ENCODE results near the gene PARP9. TPM values are rescaled to one million over a fixed set of nuclear protein-coding genes. Genes with fewer than 3 reads are reported as not detected.

PARP9 gene
- total RNA-seq, 2 experiments from 2014 or later = 39.9 to 46.0 TPM

DNA sequence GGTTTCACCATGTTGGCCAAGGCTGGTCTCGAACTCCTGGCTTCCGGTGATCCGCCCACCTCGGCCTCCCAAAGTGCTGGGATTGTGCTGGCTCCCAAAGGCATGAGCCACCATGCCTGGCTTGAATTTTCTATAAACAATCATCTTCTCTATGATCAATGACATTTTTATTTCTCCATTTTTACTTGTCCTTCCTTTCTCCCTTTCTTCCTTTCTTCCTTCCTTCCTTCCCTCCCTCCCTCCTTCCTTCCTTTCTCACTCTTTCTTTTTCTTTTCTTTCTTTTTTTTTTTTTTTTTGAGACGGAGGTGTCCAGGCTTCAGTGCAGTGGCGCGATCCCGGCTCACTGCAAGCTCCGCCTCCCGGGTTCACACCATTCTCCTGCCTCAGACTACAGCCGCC is 40.8 kb downstream of the PARP9 start:
- ChIA-PET POLR2A (no interaction called here), CTCF (interaction anchor here (1.2 kb wide), 1 partner anchor 14 kb away, joined by 4 read pairs; no protein-coding TSS in a partner anchor)
- ATAC-seq (no peak), DNase-seq (no peak)
- Mint-ChIP-seq H3K36me3 (ENCODE audit: low read depth) (peaks cover 2% of the 10 kb centered on the region), H3K4me3 (no peak overlapping the region), H3K4me1 (peaks cover 6% of the 10 kb centered on the region), H3K27ac (no peak overlapping the region), H3K27me3 (no peaks in the 10 kb centered on the region), H3K9me3 (ENCODE audit: low read depth) (no peaks in the 10 kb centered on the region)
- intact Hi-C loops (cut with DNase I, micrococcal nuclease) = no loop called here

DNA sequence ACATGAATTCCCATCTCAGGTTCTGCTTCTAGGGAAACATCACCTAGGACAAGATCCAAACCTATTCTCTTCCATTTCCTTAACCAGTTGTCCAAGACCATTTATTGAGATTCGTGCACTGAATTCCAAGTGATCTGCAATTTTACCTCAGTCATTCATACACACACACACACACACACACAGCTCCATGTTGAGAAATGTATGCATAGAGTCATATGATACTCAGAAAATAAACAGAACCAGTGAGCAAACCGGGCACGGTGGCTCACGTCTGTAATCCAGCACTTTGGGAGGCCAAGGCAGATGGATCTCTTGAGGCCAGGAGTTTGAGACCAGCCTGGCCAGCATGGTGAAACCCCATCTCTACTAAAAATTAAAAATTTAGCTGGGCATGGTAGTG is 43.2 kb downstream of the PARP9 start:
- DNase-seq = no peak

DNA sequence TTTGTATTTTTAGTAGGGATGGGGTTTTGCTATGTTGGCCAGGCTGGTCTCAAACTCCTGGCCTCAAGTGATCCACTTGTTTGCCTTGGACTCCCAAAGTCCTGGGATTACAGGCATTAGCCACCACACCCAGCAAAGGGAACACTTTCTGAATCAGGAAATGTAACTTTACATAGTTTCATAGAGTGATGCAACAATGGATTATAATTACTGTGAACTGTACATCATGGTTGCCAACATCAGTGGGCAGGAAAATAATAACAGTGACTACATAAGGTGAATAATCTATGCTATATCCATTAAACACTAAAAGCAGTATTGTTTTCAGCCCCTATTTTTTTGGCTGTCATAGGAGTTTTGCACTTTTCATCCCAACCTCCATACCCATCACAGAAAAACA is 44.4 kb downstream of the PARP9 start:
- H3K27ac Mint-ChIP-seq = no peak overlapping the region
- H3K27me3 Mint-ChIP-seq = no peaks in the 10 kb centered on the region
- no peak overlapping the region for H3K4me3 Mint-ChIP-seq
- POLR2A ChIA-PET = no interaction called here
- peaks cover 9% of the 10 kb centered on the region for H3K4me1 Mint-ChIP-seq
- DNase-seq = no peak
- CTCF ChIA-PET = interaction anchor here (1.8 kb wide), 1 partner anchor 12 kb away, joined by 7 read pairs; no protein-coding TSS in a partner anchor
- intact Hi-C loops (cut with DNase I, micrococcal nuclease) = loop anchor here in 1 of 2 experiments (5.0 kb wide), 1 partner anchor 857 kb away; the partner anchor contains the start of gene HCLS1
- H3K36me3 Mint-ChIP-seq (ENCODE audit: low read depth) = no peaks in the 10 kb centered on the region
- no peaks in the 10 kb centered on the region for H3K9me3 Mint-ChIP-seq (ENCODE audit: low read depth)
- ATAC-seq = no peak

More for the DNA sequence above, 43.2 kb downstream of the PARP9 start:
- Mint-ChIP-seq H3K4me1 (peaks cover 6% of the 10 kb centered on the region), H3K4me3 (no peak overlapping the region), H3K9me3 (ENCODE audit: low read depth) (no peaks in the 10 kb centered on the region), H3K27ac (no peak overlapping the region), H3K36me3 (ENCODE audit: low read depth) (no peaks in the 10 kb centered on the region), H3K27me3 (no peaks in the 10 kb centered on the region)
- ChIA-PET POLR2A (no interaction called here), CTCF (no interaction called here)
- no peak for ATAC-seq
- intact Hi-C loops (cut with DNase I, micrococcal nuclease) = no loop called here

DNA sequence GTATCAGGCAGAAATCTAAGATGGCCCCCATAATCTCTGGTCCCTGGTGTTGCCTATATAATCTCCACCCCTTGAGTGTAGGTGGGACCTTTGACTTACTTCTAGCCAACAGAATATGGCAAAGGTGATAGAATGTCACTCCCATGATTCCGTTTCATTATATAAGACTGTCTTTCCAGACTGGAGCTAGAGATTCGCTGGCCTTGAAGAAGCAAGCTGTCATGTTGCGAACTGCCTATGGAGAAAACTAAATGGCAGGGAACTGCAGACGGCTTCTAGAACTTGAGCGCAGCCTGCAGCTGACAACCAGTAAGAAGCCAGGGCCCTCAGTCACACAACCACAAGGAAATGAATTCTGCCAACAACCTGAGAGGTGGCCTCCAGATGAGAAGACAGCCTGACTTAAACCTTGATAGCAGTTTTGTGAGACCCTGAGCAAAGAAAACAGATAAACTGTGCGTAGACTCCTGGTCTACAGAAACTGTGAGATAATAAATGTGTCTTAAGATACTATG is 47.2 kb downstream of the PARP9 start:
- H3K36me3 Mint-ChIP-seq (ENCODE audit: low read depth) = no peaks in the 10 kb centered on the region
- ATAC-seq (no peak), DNase-seq (no peak)
- CTCF ChIA-PET = interaction anchor here (1.4 kb wide), 1 partner anchor 59 kb away, joined by 3 read pairs; no protein-coding TSS in a partner anchor
- H3K4me1 Mint-ChIP-seq = peaks cover 25% of the 10 kb centered on the region
- H3K4me3 Mint-ChIP-seq = no peak overlapping the region
- H3K27me3 Mint-ChIP-seq = no peaks in the 10 kb centered on the region
- POLR2A ChIA-PET = interaction anchor here (0.6 kb wide), 1 partner anchor 101 kb away, joined by 3 read pairs; the partner anchor contains the start of gene WDR5B
- H3K9me3 Mint-ChIP-seq (ENCODE audit: low read depth) = no peaks in the 10 kb centered on the region
- H3K27ac Mint-ChIP-seq = no peak overlapping the region
- intact Hi-C loops (cut with DNase I, micrococcal nuclease) = loop anchor here in 1 of 2 experiments (5.0 kb wide), 1 partner anchor 855 kb away; the partner anchor contains the start of gene HCLS1

DNA sequence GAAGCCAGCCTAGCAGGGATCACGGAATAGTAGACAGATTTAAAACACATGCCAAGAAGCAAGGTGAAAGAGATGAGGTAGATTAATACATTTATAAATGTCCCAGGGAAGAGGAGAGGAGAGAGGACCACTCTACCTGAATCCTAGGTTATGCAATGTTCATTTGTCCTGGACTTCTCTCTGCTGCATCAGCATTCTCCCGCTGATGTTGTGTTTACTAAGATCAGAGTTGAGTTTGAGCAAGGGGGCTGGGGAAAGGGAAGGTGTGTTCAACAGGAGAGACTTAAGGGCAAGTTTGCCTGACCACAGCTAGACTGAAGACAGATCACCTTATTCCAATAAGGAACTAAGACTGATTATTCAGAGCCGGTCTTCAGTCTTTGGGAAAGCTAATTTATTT is 48.2 kb downstream of the PARP9 start:
- intact Hi-C loops (cut with DNase I, micrococcal nuclease) = loop anchor here (2.0 to 5.0 kb wide), 3 partner anchors 17 to 854 kb away; partner anchors contain the start of gene HCLS1 (in 1 of the 2)

DNA sequence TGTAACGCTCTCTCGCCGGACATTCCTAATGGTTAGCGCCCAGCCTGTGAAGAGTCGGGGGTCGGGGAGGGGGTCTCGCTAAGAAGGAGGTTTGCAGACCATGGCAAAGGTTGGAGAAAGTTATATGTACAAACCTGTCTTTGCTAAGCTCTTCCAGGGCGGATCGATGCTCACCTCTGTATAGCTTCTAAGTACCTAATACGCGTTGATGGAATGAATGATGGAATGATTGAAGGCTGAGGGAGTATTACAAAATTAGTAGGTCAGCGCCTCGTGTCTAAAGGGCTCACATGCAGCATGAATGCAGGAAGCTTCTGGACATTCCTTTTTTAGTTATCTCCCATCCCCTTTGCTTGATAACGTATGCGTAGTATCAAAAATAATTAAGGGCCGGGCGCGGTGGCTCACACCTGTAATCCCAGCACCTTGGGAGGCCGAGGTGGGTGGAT is 49.1 kb downstream of the PARP9 start:
- DNase-seq = no peak
- intact Hi-C loops (cut with DNase I, micrococcal nuclease) = loop anchor here (2.0 to 5.0 kb wide), 3 partner anchors 18 to 853 kb away; partner anchors contain the start of gene HCLS1 (in 1 of the 2)
- Mint-ChIP-seq H3K27me3 (no peaks in the 10 kb centered on the region), H3K36me3 (ENCODE audit: low read depth) (peaks cover 10% of the 10 kb centered on the region), H3K4me1 (peaks cover 38% of the 10 kb centered on the region), H3K4me3 (peak overlapping the region; percentile 77), H3K9me3 (ENCODE audit: low read depth) (no peaks in the 10 kb centered on the region), H3K27ac (peak overlapping the region; percentile 65)
- ChIA-PET CTCF (interaction anchor here (0.6 to 1.9 kb wide), 4 partner anchors 82 to 160 kb away, joined by 3 to 5 read pairs (median 3); partner anchors contain the start of gene FAM162A), POLR2A (interaction anchor here (0.7 to 1.6 kb wide), 6 partner anchors 19 to 172 kb away, joined by 3 to 8 read pairs (median 4); partner anchors contain the start of genes FAM162A and WDR5B)
- peak; percentile 5 for ATAC-seq

More for the DNA sequence above, 48.2 kb downstream of the PARP9 start:
- H3K4me1 Mint-ChIP-seq = peaks cover 35% of the 10 kb centered on the region
- ChIA-PET POLR2A (no interaction called here), CTCF (interaction anchor here (0.7 to 1.4 kb wide), 3 partner anchors 19 to 132 kb away, joined by 3 read pairs; partner anchors contain the start of gene FAM162A)
- H3K4me3 Mint-ChIP-seq = no peak overlapping the region
- no peak overlapping the region for H3K27ac Mint-ChIP-seq
- peaks cover 7% of the 10 kb centered on the region for H3K36me3 Mint-ChIP-seq (ENCODE audit: low read depth)
- H3K9me3 Mint-ChIP-seq (ENCODE audit: low read depth) = no peaks in the 10 kb centered on the region
- DNase-seq (no peak), ATAC-seq (no peak)
- H3K27me3 Mint-ChIP-seq = no peaks in the 10 kb centered on the region

DNA sequence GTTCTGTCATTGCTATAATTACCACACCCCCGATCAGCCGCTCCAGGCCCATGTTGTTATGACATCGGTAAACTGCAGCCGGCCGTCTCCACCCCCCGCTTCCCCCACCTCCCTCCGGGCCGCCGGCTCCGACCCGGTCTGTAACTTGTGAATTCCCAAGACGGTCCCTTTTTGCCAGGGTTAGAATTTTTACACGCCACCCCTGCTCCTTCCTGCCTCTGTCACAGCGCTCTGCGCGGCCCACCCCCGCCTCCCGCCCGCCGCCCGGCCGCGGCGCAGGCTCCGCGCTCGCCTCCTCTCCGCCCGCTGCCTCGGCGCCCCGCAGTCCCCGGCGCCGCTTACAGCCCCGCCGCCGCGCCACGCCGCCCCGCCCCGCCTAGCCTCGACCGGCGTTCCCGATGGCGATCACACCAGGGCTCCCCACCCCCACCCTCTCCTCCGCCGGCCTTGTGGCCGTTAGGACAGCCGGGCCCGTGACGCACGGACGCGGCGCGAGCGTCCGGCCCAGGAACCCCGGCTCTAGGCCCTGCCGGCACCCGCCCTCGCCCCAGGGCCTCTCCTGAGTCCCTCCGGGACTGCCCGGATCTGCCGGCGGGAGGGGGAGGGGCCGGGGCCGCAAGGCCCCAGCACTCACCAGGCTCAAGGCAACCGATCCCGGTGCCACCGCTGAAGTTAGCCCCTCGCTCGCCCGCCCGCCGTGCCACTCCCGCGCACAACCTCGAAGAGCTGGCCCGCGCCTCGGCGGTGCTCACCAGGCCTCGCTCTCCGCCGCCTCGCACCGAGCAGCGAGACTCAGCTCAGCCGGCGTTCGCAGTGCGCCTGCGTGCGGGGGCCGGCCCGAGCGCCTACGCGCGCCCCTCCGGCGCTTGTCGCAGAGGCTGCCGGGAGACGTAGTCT is 49.7 kb downstream of the PARP9 start, which contains the start of gene KPNA1:
TSS of gene KPNA1 (minus strand) at position 817 of the 897 bp plus-strand sequence. CDS start 18,374 bp downstream, outside the sequence.
- ChIA-PET POLR2A (interaction anchor here (0.6 to 1.6 kb wide), 8 partner anchors 20 to 173 kb away, joined by 3 to 8 read pairs (median 3); partner anchors contain the start of genes FAM162A and WDR5B), CTCF (interaction anchor here (0.6 to 2.8 kb wide), 6 partner anchors 17 to 165 kb away, joined by 3 to 13 read pairs (median 4); partner anchors contain the start of gene FAM162A)
- Mint-ChIP-seq H3K4me3 (peak within 1 kb of the TSS; percentile 77), H3K27me3 (no peaks in the 10 kb centered on the region), H3K4me1 (peaks cover 39% of the 10 kb centered on the region), H3K27ac (peak within 1 kb of the TSS; percentile 84), H3K9me3 (ENCODE audit: low read depth) (peaks cover 3% of the 10 kb centered on the region), H3K36me3 (ENCODE audit: low read depth) (peaks cover 16% of the 10 kb centered on the region)
- DNase-seq (peak; percentile 93), ATAC-seq (peak; percentile 93)
- intact Hi-C loops (cut with DNase I, micrococcal nuclease) = loop anchor here (1.0 to 5.0 kb wide), 13 partner anchors 17 to 970 kb away; partner anchors contain the start of genes WDR5B (in 2 of the 2), FAM162A (in 1 of the 2), HCLS1 (in 1 of the 2) and HSPBAP1 (in 1 of the 2)

DNA sequence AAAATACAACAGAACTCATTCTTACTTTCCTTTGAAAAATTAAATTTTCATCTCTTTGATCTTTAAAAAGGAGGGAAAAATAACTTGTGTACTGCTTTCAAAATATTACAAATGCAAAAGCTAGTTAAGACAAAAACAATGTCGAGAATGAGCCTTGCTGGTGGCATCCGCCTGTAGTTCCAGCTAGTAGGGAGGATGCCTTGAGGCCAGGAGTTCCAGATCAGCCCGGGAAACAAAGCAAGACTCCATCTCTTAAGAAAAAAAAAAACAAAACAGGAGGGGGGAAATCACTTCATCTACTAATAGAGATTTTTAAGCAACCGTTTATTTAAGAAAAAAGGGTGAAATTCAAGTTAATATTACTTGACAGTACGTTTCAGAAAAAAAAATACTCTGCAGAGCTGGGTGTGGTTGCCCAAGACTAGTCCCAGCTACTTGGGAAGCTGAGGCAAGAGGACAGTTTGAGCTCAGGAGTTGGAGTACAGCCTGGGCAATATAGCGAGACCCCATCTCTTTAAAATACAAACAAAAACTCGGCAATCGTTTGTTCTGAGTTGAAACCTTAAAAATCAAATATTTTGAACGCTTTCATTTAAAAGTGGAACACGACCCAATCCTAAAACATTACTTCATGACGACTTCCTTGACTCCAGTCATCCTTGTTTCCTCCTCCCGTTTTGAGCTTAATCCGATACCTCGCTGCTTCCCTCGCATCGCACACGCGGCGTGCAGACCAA is 50.5 kb downstream of the PARP9 start:
- no peaks in the 10 kb centered on the region for H3K27me3 Mint-ChIP-seq
- H3K36me3 Mint-ChIP-seq (ENCODE audit: low read depth) = peaks cover 18% of the 10 kb centered on the region
- H3K4me1 Mint-ChIP-seq = peaks cover 45% of the 10 kb centered on the region
- H3K9me3 Mint-ChIP-seq (ENCODE audit: low read depth) = peaks cover 3% of the 10 kb centered on the region
- H3K27ac Mint-ChIP-seq = peak overlapping the region; percentile 84
- CTCF ChIA-PET = interaction anchor here (1.0 to 2.8 kb wide), 6 partner anchors 17 to 166 kb away, joined by 3 to 13 read pairs (median 4); partner anchors contain the start of gene FAM162A
- ATAC-seq (no peak), DNase-seq (no peak)
- POLR2A ChIA-PET = interaction anchor here (0.6 to 1.6 kb wide), 3 partner anchors 21 to 31 kb away, joined by 3 to 8 read pairs (median 3); no protein-coding TSS in a partner anchor
- intact Hi-C loops (cut with DNase I, micrococcal nuclease) = loop anchor here (1.0 to 5.0 kb wide), 12 partner anchors 16 to 969 kb away; partner anchors contain the start of genes WDR5B (in 2 of the 2), FAM162A (in 1 of the 2), HSPBAP1 (in 1 of the 2) and PARP14 (in 1 of the 2)
- H3K4me3 Mint-ChIP-seq = peak overlapping the region; percentile 77

DNA sequence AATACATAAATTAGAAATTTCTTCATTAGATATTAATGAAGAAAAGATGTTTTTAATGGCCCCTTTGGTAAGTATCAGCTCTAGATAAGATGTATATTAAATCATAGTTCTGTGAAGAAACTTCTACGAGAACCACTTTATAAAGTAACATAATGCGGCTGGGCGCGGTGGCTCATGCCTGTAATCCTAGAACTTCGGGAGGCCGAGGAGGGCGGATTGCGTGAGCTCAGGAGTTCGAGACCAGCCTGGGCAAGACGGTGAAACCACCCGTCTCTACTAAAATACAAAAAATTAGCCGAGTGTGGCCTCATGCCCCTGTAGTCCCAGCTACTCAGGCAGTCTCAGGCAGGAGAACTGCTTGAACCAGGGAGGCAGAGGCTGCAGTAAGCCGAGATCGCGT is 51.8 kb downstream of the PARP9 start:
- intact Hi-C loops (cut with DNase I, micrococcal nuclease) = loop anchor here (5.0 kb wide), 3 partner anchors 95 to 690 kb away; partner anchors contain the start of genes HSPBAP1 (in 1 of the 2), SEC22A (in 1 of the 2) and WDR5B (in 1 of the 2)
- ChIA-PET CTCF (interaction anchor here (1.1 to 2.8 kb wide), 2 partner anchors 52 to 167 kb away, joined by 3 to 13 read pairs; no protein-coding TSS in a partner anchor), POLR2A (interaction anchor here (0.7 kb wide), 1 partner anchor 245 kb away, joined by 5 read pairs; no protein-coding TSS in a partner anchor)
- Mint-ChIP-seq H3K27me3 (no peaks in the 10 kb centered on the region), H3K4me3 (no peak overlapping the region), H3K36me3 (ENCODE audit: low read depth) (peaks cover 21% of the 10 kb centered on the region), H3K9me3 (ENCODE audit: low read depth) (peaks cover 3% of the 10 kb centered on the region), H3K4me1 (peaks cover 57% of the 10 kb centered on the region), H3K27ac (no peak overlapping the region)
- DNase-seq = no peak
- no peak for ATAC-seq
